BE2C (cell line): ENCODE measurements around the gene TMEM108.

Experiments used
- DNase-seq: peaks from one replicate; pipeline ENCODE4 v3.0.0-alpha.2; 2020
- H3K27me3 ChIP-seq: fragments of 250-450 bp; sonication (Bioruptor Pico); 2 replicates; pipeline ENCODE4 v1.5.1; 2020; ENCODE audit warnings: mild to moderate bottlenecking
- H3K36me3 ChIP-seq: fragments of 250-450 bp; sonication (Bioruptor Pico); 2 replicates; pipeline ENCODE4 v1.5.1; 2020; ENCODE audit warnings: mild to moderate bottlenecking
- H3K4me1 ChIP-seq: fragments of 250-450 bp; sonication (Bioruptor Pico); 2 replicates; pipeline ENCODE4 v1.5.1; 2020
- H3K4me3 ChIP-seq: 2 replicates; pipeline ENCODE4 v1.5.1; 2011; ENCODE audit warnings: low read depth, low read length
- H3K9me3 ChIP-seq: fragments of 250-450 bp; sonication (Bioruptor Pico); 2 replicates; pipeline ENCODE4 v1.5.1; 2020
- TF ChIP-seq, protein P1 (sequence below): IDR thresholded peaks from 2 replicates; pipeline ENCODE4 v1.5.1; 2012; ENCODE audit warnings: mild to moderate bottlenecking, low read depth, low read length

Gene TMEM108

DNA sequence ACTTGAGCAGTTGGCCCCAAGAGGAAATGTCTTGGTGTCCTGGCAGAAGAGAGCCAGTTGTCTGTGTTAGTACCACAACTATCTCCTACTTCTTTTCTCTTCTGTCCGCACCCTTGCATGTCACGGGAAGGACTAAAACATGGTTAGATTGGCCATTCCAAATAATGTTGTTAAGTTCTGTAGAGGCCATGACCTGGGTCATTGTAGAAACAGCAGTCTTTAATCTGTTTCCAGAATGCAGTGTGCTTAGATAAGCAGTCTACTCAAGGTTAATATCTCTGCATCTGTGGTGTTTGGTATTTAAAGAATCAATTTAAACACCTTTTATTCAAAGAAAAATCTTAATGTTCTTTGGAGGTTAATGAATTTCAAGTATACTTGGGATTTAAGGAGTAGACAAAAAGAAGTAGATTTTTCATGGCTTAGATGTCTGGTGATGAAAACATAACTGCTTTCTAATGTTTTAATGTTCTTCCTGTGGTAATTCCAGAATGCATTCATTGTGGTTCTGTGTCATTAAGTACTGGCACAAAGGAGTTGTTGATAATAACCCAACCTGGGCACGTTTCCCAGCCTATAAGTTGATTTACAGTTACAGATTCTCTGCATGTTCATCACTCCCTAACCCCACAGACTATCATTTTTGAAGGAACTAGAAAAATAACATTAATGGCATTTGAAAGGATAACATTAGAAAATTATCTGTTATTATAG lies 58.9 kb downstream of the TMEM108 start:
- H3K36me3 ChIP-seq, result 0 out of 2 replicates have a peak, but pooled peaks cover 4% of the 10 kb centered on the region
- peak; percentile 39 for DNase-seq
- peaks cover 18% of the 10 kb centered on the region for H3K4me1 ChIP-seq
- H3K27me3 ChIP-seq, result no peaks in the 10 kb centered on the region
- TF ChIP-seq, protein P1, sequence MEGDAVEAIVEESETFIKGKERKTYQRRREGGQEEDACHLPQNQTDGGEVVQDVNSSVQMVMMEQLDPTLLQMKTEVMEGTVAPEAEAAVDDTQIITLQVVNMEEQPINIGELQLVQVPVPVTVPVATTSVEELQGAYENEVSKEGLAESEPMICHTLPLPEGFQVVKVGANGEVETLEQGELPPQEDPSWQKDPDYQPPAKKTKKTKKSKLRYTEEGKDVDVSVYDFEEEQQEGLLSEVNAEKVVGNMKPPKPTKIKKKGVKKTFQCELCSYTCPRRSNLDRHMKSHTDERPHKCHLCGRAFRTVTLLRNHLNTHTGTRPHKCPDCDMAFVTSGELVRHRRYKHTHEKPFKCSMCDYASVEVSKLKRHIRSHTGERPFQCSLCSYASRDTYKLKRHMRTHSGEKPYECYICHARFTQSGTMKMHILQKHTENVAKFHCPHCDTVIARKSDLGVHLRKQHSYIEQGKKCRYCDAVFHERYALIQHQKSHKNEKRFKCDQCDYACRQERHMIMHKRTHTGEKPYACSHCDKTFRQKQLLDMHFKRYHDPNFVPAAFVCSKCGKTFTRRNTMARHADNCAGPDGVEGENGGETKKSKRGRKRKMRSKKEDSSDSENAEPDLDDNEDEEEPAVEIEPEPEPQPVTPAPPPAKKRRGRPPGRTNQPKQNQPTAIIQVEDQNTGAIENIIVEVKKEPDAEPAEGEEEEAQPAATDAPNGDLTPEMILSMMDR, result no peak
- H3K4me3 ChIP-seq, result no peak overlapping the region
- H3K9me3 ChIP-seq, result no peaks in the 10 kb centered on the region

DNA sequence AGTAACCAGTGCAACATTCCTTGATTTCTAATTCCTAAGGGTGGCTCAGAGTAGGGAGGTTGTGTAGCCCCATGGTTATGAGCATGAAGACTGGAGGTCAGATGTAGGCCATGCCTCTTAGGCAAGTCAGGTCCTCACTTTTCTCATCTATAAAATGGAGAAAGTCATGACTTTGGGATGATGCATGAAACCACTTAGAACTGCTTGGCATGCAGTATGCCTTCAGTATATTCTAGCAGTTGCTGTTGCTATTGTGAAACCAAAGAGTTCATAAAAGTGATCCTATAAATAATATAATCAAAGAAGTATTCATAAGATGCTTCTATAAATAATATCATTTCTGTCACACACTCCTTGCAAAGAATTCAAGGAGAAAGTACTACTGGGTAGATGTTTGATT lies 65.5 kb downstream of the TMEM108 start:
- Histone ChIP-seq H3K27me3 (no peaks in the 10 kb centered on the region), H3K36me3 (peaks cover 4% of the 10 kb centered on the region; the same call in 1 of the 2 replicates), H3K9me3 (no peaks in the 10 kb centered on the region), H3K4me1 (peaks cover 4% of the 10 kb centered on the region), H3K4me3 (no peak overlapping the region)
- DNase-seq, result no peak
- TF ChIP-seq, protein P1, result no peak

DNA sequence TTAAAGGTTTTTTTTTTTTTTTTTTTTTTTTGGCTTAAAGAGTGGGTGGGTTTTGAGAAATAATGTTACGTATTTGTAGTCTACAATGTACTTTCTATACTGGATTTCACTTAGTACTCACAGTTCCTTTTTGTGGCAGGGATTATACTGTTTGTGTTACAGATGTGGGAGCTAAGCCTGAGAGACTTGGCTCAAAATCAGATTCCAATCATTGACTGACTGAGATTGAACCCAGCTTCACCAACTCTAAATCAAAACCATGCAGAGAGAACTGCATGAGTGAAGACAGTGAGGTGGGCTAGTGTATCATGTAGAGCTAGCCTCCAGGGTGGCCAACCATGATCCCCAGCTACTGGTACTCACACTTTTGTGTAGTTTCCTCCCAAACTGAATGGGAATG lies 68.0 kb downstream of the TMEM108 start:
- no peaks in the 10 kb centered on the region; the same call in none of the 2 replicates for H3K36me3 ChIP-seq
- H3K4me3 ChIP-seq, result no peak overlapping the region
- H3K4me1 ChIP-seq, result peaks cover 21% of the 10 kb centered on the region
- TF ChIP-seq, protein P1, result no peak
- no peak for DNase-seq
- H3K9me3 ChIP-seq, result no peaks in the 10 kb centered on the region
- no peaks in the 10 kb centered on the region for H3K27me3 ChIP-seq

DNA sequence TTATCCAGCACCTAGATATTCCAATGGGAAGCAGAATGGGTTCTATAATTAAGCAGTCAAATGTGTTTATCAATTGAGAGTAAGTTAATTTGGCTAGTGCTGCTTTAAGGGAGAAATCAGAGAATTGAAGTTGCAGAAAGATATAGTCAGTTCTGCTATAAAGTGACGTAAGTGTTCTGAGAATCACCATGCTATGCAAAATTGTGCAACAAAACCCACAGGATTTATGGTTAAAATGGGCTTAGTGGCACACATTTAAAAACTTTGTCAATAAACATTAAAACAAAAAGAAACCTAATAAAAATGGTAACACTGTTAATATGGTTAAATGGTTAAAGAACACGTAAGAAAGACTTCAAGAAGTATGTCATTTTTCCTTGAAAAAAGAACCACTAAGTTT lies 74.5 kb downstream of the TMEM108 start:
- H3K4me3 ChIP-seq, result no peak overlapping the region
- TF ChIP-seq, protein P1, result no peak
- no peaks in the 10 kb centered on the region for H3K27me3 ChIP-seq
- no peaks in the 10 kb centered on the region for H3K9me3 ChIP-seq
- no peak for DNase-seq
- H3K36me3 ChIP-seq, result peaks cover 10% of the 10 kb centered on the region; the same call in 1 of the 2 replicates
- H3K4me1 ChIP-seq, result peaks cover 57% of the 10 kb centered on the region

DNA sequence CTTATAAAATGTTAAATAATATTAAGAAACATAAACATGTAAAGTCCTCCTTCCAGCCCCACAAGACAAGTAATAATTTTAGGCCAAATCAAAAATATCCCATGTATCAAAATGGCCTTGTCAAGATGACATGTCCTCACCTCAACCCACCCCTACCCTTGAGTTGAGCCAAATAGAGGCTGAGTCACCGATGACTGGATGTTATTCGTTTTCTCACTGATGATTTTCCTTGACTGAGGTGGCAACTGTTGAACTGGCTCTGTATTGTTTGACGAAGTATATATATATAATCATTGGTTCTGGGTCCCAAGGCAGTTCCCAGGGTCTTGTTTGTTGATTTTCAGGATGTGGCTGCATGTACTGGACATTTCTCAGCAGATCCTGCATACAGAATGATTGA lies 75.3 kb downstream of the TMEM108 start:
- Histone ChIP-seq H3K4me3 (no peak overlapping the region), H3K9me3 (no peaks in the 10 kb centered on the region), H3K36me3 (peaks cover 10% of the 10 kb centered on the region; the same call in 1 of the 2 replicates), H3K4me1 (peaks cover 57% of the 10 kb centered on the region), H3K27me3 (no peaks in the 10 kb centered on the region)
- DNase-seq, result no peak
- TF ChIP-seq, protein P1, result no peak

DNA sequence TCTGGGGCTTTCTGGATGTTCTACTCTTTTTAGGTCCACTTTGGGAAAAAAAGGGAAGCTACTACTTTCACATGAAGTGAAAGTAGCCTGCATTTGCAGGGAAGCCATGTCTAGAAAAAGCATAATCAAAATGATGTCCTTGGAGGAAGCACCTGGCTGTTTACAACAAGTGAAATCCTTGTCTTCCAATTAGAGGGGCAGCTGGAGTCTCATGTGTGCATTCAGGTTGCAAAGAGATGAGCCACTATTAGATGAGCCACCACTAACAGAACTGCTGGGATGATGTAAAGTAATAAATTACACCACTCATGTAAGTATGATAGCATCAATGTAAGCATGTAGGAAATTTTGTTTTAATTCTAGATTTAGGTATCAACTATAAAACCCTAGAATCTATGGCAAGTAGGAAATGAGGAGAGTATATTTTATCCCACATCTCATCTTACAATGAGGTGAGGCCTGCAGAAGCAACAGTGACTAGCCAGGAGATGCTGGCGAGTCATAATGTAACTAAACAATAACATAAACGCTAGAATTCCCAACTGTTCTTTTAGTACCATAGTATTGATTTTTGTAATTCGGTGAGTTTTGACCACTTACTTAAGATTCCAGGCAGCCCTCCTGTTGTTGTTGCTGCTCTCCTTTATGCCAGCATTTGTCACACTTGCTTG lies 75.9 kb downstream of the TMEM108 start:
- Histone ChIP-seq H3K27me3 (no peaks in the 10 kb centered on the region), H3K4me1 (peaks cover 57% of the 10 kb centered on the region), H3K9me3 (no peaks in the 10 kb centered on the region), H3K4me3 (no peak overlapping the region), H3K36me3 (peaks cover 10% of the 10 kb centered on the region; the same call in 1 of the 2 replicates)
- TF ChIP-seq, protein P1, result peak; percentile 13; the same call in 1 of the 2 replicates
- DNase-seq, result no peak
